Heart left ventricle (tissue), 16 donors: Measurements from ENCODE around the gene PADI2. TPM values are rescaled to one million over a fixed set of nuclear protein-coding genes. Genes with fewer than 3 reads are reported as not detected.

Source experiments
- ATAC-seq, 4 donors: fragments of 200-7000 bp; cut with Tn5 transposase; one replicate each; pipeline ENCODE4 v1.9.1; 2020 to 2022; ENCODE audit warnings: moderate library complexity in 4 of 4, mild to moderate bottlenecking in 3 of 4, moderate number of reproducible peaks in 1 of 4
- DNase-seq, 5 donors: peaks; one replicate each; pipeline ENCODE4 v3.0.0-alpha.2; 2020
- H3K27ac ChIP-seq, 12 donors: fragments of 200-600 bp; sonication (generic) in 4 of 12; one replicate each; pipeline versions ENCODE4 v1.5.0 to v1.8.0; 2016 to 2022; ENCODE audit warnings: mild to moderate bottlenecking in 2 of 12
- H3K27me3 ChIP-seq, 9 donors: fragments of 200-600 bp; sonication (generic) in 2 of 9; one replicate each; pipeline versions ENCODE4 v1.5.1 to v1.8.0; 2016 to 2022; ENCODE audit warnings: mild to moderate bottlenecking in 3 of 9
- H3K36me3 ChIP-seq, 9 donors: fragments of 200-600 bp; sonication (generic) in 2 of 9; one replicate each; pipeline versions ENCODE4 v1.5.0 to v1.8.0; 2018 to 2022; ENCODE audit warnings: mild to moderate bottlenecking in 2 of 9
- H3K4me1 ChIP-seq, 12 donors: fragments of 200-600 bp; sonication (generic) in 4 of 12; one replicate each; pipeline versions ENCODE4 v1.5.0 to v1.8.0; 2016 to 2022; ENCODE audit warnings: mild to moderate bottlenecking in 3 of 12
- H3K4me3 ChIP-seq, 12 donors: fragments of 200-600 bp; sonication (generic) in 4 of 12; one replicate each; pipeline versions ENCODE4 v1.5.0 to v1.8.0; 2017 to 2022; ENCODE audit warnings: mild to moderate bottlenecking in 9 of 12, moderate library complexity in 4 of 12
- H3K9me3 ChIP-seq, 12 donors: fragments of 200-600 bp; sonication (generic) in 4 of 12; one replicate each; pipeline versions ENCODE4 v1.5.0 to v1.8.0; 2016 to 2022; ENCODE audit warnings: mild to moderate bottlenecking in 1 of 12
- CTCF ChIP-seq, 12 donors: fragments of 200-600 bp; sonication (generic) in 4 of 12; IDR thresholded peaks; one replicate each; pipeline versions ENCODE4 v1.5.0 to v1.8.0; 2018 to 2022; ENCODE audit warnings: antibody characterized with exemption in 12 of 12, mild to moderate bottlenecking in 5 of 12
- POLR2A ChIP-seq, 2 donors: fragments of 450-650 bp; IDR thresholded peaks; one replicate each; pipeline ENCODE4 v1.6.1; 2017; ENCODE audit warnings: antibody characterized with exemption in 2 of 2, mild to moderate bottlenecking in 2 of 2, moderate library complexity in 2 of 2
- WGBS, 4 donors: extraction: QIAGEN DNeasy Blood & Tissue Kit in 2 of 4; methylation state at CpG; one replicate each; pipeline versions ENCODE4 v1.1.5 to v1.1.7; 2013 to 2018; 5-methylcytosine and 5-hydroxymethylcytosine counted together
- intact Hi-C, 10 donors: fragments of 100-400 bp; cut with DNase I; formaldehyde crosslinking; loops; one replicate each; pipeline versions ENCODE4 v1.11.1 to v1.14.2; 2022
- polyA plus RNA-seq, 2 donors: library from polyadenylated mRNA; stranded (reverse); fragments of 200-250 nt; gene quantifications; one replicate each; pipeline ENCODE4 v1.2.3, GENCODE V29; 2013
- total RNA-seq, 9 donors: library from RNA; depleted of rRNA in 2 of 9; stranded (reverse); fragments of >200 nt in 2 of 9; fragmentation: NEBNext Ultra II Directional in 3 of 9; extraction: Animal tissue kit (Norgen Biotek cat#: 25700) in 3 of 9; gene quantifications; one replicate each; pipeline versions ENCODE4 v1.1.0 to v1.2.4, GENCODE V29; 2016 to 2023
- donor health status: ischemic (EF 13 %, LVEDD 7.1; RV severe dilation, severe dysfunction).
- donor health status: healthy with polysubstance abuse.
- donor health status: DM: no; HTN: yes; CAD: no.
- donor health status: DM: no; HTN: no; CAD: no.
- donor health status: ischemic (EF 25% LVEDD 6.9; RV normal size, moderate dysfunction).
- donor health status: ischemic (EF 25% LVEDD 5.7; RV mildly dilated, moderate dysfunction).
- donor health status: healthy.
- donor health status: DM: yes; HTN: yes; CAD: no.
- donor health status: ischemic (EF 35%, LVEDD 5.7; RV mildly dilated, moderate dysfunction).
- donor health status: nonischemic (EF 11% LVEDD 7.7; RV severe dilation, severe dysfunction).
- donor health status: DM: yes; HTN: yes; CAD: no.
- donor health status: PGD.
- donor health status: ischemic (EF 29% LVEDD 5.4; RV normal size, mild dysfunction).
- donor health status: nonischemic (EF 23%, LVEDD 6.1; RV moderate dilation, normal function).

The PADI2 gene
- total and polyA plus RNA-seq, 11 donors: 0.08 to 2.0 (median 0.49) TPM

- peaks cover 0 to 15% (median 4%) of the 10 kb centered on the region in 12 donors for H3K9me3 ChIP-seq
- no peak overlapping the region for H3K4me3 ChIP-seq
- no peak for ATAC-seq
- intact Hi-C loops: loop anchor here in 2 of 10 donors (10.0 kb wide), 1 partner anchor 56 kb away; no protein-coding TSS in a partner anchor
- H3K27me3 ChIP-seq: no peaks in the 10 kb centered on the region
- H3K36me3 ChIP-seq: no peaks in the 10 kb centered on the region
- no peak for TF ChIP-seq POLR2A (IDR thresholded peaks at IDR 0.05)
- no peak for DNase-seq
- peaks cover 0 to 5% (median 0%) of the 10 kb centered on the region in 12 donors for H3K4me1 ChIP-seq
- 73 to 85% (median 82%) methylated on average over 12 of the region's 12 CpGs for WGBS, 4 donors
- H3K27ac ChIP-seq: no peak overlapping the region
Observed at GRCh38 chr1:17068789-17069188, 50.5 kb downstream of the PADI2 start.

- peaks cover 0 to 15% (median 4%) of the 10 kb centered on the region in 12 donors for H3K9me3 ChIP-seq
- intact Hi-C loops: loop anchor here in 2 of 10 donors (10.0 kb wide), 1 partner anchor 57 kb away; no protein-coding TSS in a partner anchor
- H3K36me3 ChIP-seq: no peaks in the 10 kb centered on the region
- TF ChIP-seq POLR2A (IDR thresholded peaks at IDR 0.05) (no peak), CTCF (IDR thresholded peaks at IDR 0.05) (no peak)
- no peak for DNase-seq
- no peak for ATAC-seq
- WGBS, 4 donors: 71 to 86% (median 80%) methylated on average over 10 of the region's 10 CpGs
- H3K27ac ChIP-seq: peak overlapping the region in 1 of 12 donors; percentile 25
- H3K4me3 ChIP-seq: no peak overlapping the region
- peaks cover 0 to 14% (median 0%) of the 10 kb centered on the region in 12 donors for H3K4me1 ChIP-seq
- H3K27me3 ChIP-seq: no peaks in the 10 kb centered on the region
Observed at GRCh38 chr1:17067465-17068240, 51.6 kb downstream of the PADI2 start.

- no peaks in the 10 kb centered on the region for H3K36me3 ChIP-seq
- DNase-seq: no peak
- no peak overlapping the region for H3K4me3 ChIP-seq
- ATAC-seq: no peak
- 78 to 90% (median 87%) methylated on average over 3 of the region's 3 CpGs for WGBS, 4 donors
- peak overlapping the region in 1 of 12 donors; percentile 25 for H3K27ac ChIP-seq
- intact Hi-C loops: loop anchor here in 2 of 10 donors (10.0 kb wide), 1 partner anchor 58 kb away; no protein-coding TSS in a partner anchor
- peaks cover 0 to 15% (median 4%) of the 10 kb centered on the region in 12 donors for H3K9me3 ChIP-seq
- H3K27me3 ChIP-seq: no peaks in the 10 kb centered on the region
- H3K4me1 ChIP-seq: peaks cover 0 to 15% (median 0%) of the 10 kb centered on the region in 12 donors
- TF ChIP-seq POLR2A (IDR thresholded peaks at IDR 0.05) (no peak), CTCF (IDR thresholded peaks at IDR 0.05) (no peak)
Observed at GRCh38 chr1:17067069-17067426, 52.2 kb downstream of the PADI2 start.

GRCh38 chr1:17066361-17067068, 52.7 kb downstream of the PADI2 start:
- Histone ChIP-seq H3K36me3 (no peaks in the 10 kb centered on the region), H3K4me3 (no peak overlapping the region), H3K27ac (peak overlapping the region in 1 of 12 donors; percentile 25), H3K9me3 (peaks cover 0 to 15% (median 4%) of the 10 kb centered on the region in 12 donors), H3K27me3 (no peaks in the 10 kb centered on the region), H3K4me1 (peaks cover 0 to 15% (median 2%) of the 10 kb centered on the region in 12 donors)
- intact Hi-C loops: loop anchor here in 2 of 10 donors (10.0 kb wide), 1 partner anchor 58 kb away; no protein-coding TSS in a partner anchor
- ATAC-seq (peak in 1 of 4 donors; percentile 40), DNase-seq (no peak)
- TF ChIP-seq CTCF (IDR thresholded peaks at IDR 0.05) (no peak), POLR2A (IDR thresholded peaks at IDR 0.05) (no peak)
- WGBS, 4 donors: 84 to 89% (median 86%) methylated on average over 11 of the region's 11 CpGs
